HepG2 (cell line): ENCODE measurements around the gene PDE4D. TPM values are rescaled to one million over a fixed set of nuclear protein-coding genes. Genes with fewer than 3 reads are reported as not detected.

Experiments used
- ATAC-seq: fragments of 200-7000 bp; cut with Tn5 transposase; 3 replicates; pipeline ENCODE4 v1.9.1; 2020; ENCODE audit warnings: mild to moderate bottlenecking, moderate library complexity
- BruUV-seq: library from RNA; stranded (reverse); fragments of 400-500 nt; replicated peaks from 2 replicates; lab custom pipeline; 2021; lab: Mats Ljungman, UMichigan
- CTCF ChIA-PET: fragments of 300-600 bp; formaldehyde crosslinking; extraction: SDS; loops from one replicate; lab custom pipeline; 2021; ENCODE audit warnings: low total read pairs, inconsistent platforms, low intra/inter-chr PET ratio; lab: Yijun Ruan, JAX
- POLR2A ChIA-PET: fragments of 350-600 bp; sonication (Branson Sonifier 250); formaldehyde crosslinking; loops from one replicate; lab custom pipeline; 2020; ENCODE audit warnings: antibody characterized with exemption, inconsistent platforms; lab: Yijun Ruan, JAX
- DNase-seq: peaks from one replicate; pipeline ENCODE4 v3.0.0-alpha.2; 2015; ENCODE audit warnings: low spot score
- FAIRE-seq: peaks from 3 replicates; lab custom pipeline; 2011; peaks lifted over from hg19 to GRCh38; lab: Jason Lieb, UNC
- H2AFZ ChIP-seq: one replicate; pipeline ENCODE4 v1.6.1; 2011; ENCODE audit warnings: low read length, inconsistent platforms
- H3K27ac ChIP-seq: fragments of 300-600 bp; 3 replicates; pipeline ENCODE4 v1.8.0; 2011; ENCODE audit warnings: mixed run types, mild to moderate bottlenecking, mixed read lengths, low read length, inconsistent platforms; ENCODE audit not compliant: insufficient read depth; ENCODE audit errors: extremely low read length
- H3K27me3 ChIP-seq, 2 experiments: fragments of 200-600 bp in 1 of 2; 2 replicates in 1 of 2; 3 replicates in 1 of 2; pipeline versions ENCODE4 v1.6.0 to v1.8.0; 2011; ENCODE audit warnings: low read length in 2 of 2, mild to moderate bottlenecking in 2 of 2, moderate library complexity in 2 of 2, inconsistent platforms in 1 of 2; ENCODE audit not compliant: insufficient read depth in 2 of 2, control insufficient read depth in 1 of 2
- H3K36me3 ChIP-seq, 2 experiments: fragments of 200-600 bp in 1 of 2; replicated peaks in 1 of 2; 2 replicates in 1 of 2; 3 replicates in 1 of 2; pipeline versions ENCODE4 v1.5.1 to v1.8.0; 2011; ENCODE audit warnings: low read length in 2 of 2, inconsistent platforms in 1 of 2; ENCODE audit not compliant: insufficient read depth in 2 of 2, control insufficient read depth in 1 of 2
- H3K4me1 ChIP-seq: 2 replicates; pipeline ENCODE4 v1.5.1; 2012; ENCODE audit warnings: low read length, inconsistent platforms; ENCODE audit not compliant: insufficient read depth
- H3K4me2 ChIP-seq: 2 replicates; pipeline ENCODE4 v1.6.0; 2011; ENCODE audit warnings: low read depth, low read length, inconsistent platforms
- H3K4me3 ChIP-seq, 3 experiments: fragments of 200-600 bp in 1 of 3; sonication (generic), shearing (Covaris generic) in 1 of 3; replicated peaks in 1 of 3; 2 replicates each; pipeline ENCODE4 v1.5.1; 2011 to 2016; ENCODE audit warnings: low read length in 3 of 3, inconsistent platforms in 2 of 3, low read depth in 2 of 3, mild to moderate bottlenecking in 2 of 3, control low read depth in 1 of 3, mixed read lengths in 1 of 3; ENCODE audit not compliant: insufficient read depth in 1 of 3
- H3K79me2 ChIP-seq: one replicate; pipeline ENCODE4 v1.6.1; 2011; ENCODE audit warnings: low read length, inconsistent platforms; ENCODE audit not compliant: insufficient read depth
- H3K9ac ChIP-seq: 2 replicates; pipeline ENCODE4 v1.6.0; 2011; ENCODE audit warnings: mild to moderate bottlenecking, low read depth, low read length, inconsistent platforms; ENCODE audit not compliant: insufficient read depth
- H3K9me3 ChIP-seq: 2 replicates; pipeline ENCODE4 v1.5.1; 2012; ENCODE audit warnings: mild to moderate bottlenecking, low read length
- H4K20me1 ChIP-seq: 2 replicates; pipeline ENCODE4 v1.6.0; 2011; ENCODE audit warnings: inconsistent platforms, mild to moderate bottlenecking, low read length, moderate library complexity; ENCODE audit not compliant: insufficient read depth
- FOSL2 ChIP-seq: sonication (generic); formaldehyde crosslinking; IDR thresholded peaks from 2 replicates; pipeline ENCODE4 v1.4.0; 2020; ENCODE audit warnings: missing genetic modification reagents
- HNRNPUL1 ChIP-seq: fragments of 200-400 bp; formaldehyde crosslinking; IDR thresholded peaks from 2 replicates; pipeline ENCODE4 v1.6.1; 2017; ENCODE audit warnings: low read depth, mild to moderate bottlenecking, low read length, moderate library complexity
- PCBP2 ChIP-seq: fragments of 200-400 bp; formaldehyde crosslinking; optimal IDR thresholded peaks from 2 replicates; pipeline ENCODE3; 2018; ENCODE audit warnings: low read length, low read depth; ENCODE audit not compliant: poor library complexity, severe bottlenecking
- PITX1 ChIP-seq: sonication (generic); formaldehyde crosslinking; IDR thresholded peaks from 2 replicates; pipeline ENCODE4 v1.5.1; 2020; ENCODE audit warnings: mild to moderate bottlenecking, missing genetic modification reagents
- REL ChIP-seq: sonication (generic); formaldehyde crosslinking; conservative IDR thresholded peaks from 2 replicates; pipeline ENCODE4 v1.8.0; 2022; ENCODE audit warnings: mild to moderate bottlenecking, missing genetic modification reagents, moderate library complexity
- RFX5 ChIP-seq: IDR thresholded peaks from 2 replicates; pipeline ENCODE4 v1.6.1; 2011; ENCODE audit warnings: low read depth, low read length, improper control_type of control experiment
- RXRB ChIP-seq: IDR thresholded peaks from 2 replicates; pipeline ENCODE4 v1.6.1; 2016; ENCODE audit warnings: borderline replicate concordance, missing genetic modification reagents, missing compliant biosample characterization
- ZNF790 ChIP-seq: sonication (generic); formaldehyde crosslinking; IDR thresholded peaks from 2 replicates; pipeline ENCODE4 v1.8.0; 2022; ENCODE audit warnings: missing genetic modification reagents, mild to moderate bottlenecking, borderline replicate concordance
- in situ Hi-C: cut with HindIII; loops from 2 replicates; pipeline ENCODE4 v1.10.0; 2017; ENCODE audit warnings: low pct_unique_long_range_greater_than_20kb; ENCODE audit not compliant: extremely low pct_ligation_motif_present
- intact Hi-C: fragments of 100-400 bp; cut with micrococcal nuclease; formaldehyde crosslinking; loops from one replicate; pipeline ENCODE4 v1.10.0; 2022; ENCODE audit not compliant: unreplicated experiment
- polyA plus RNA-seq, 8 experiments: library from polyadenylated mRNA; depleted of rRNA in 3 of 8; stranded (reverse) in 7 of 8; unstranded in 1 of 8; fragments of >200 nt; fragmentation: Illumina TruSeq in 4 of 8; extraction: Trizol in 4 of 8; gene quantifications; 2 replicates each; pipeline versions ENCODE4 v1.2.1 to v1.2.3, GENCODE V29; 2011 to 2016; ENCODE audit warnings: low read depth in 4 of 8, missing spikeins in 1 of 8, mixed read lengths in 1 of 8; ENCODE audit not compliant: insufficient read depth in 1 of 8
- total RNA-seq, 5 experiments: library from RNA; depleted of rRNA; stranded (reverse); fragments of >200 nt; fragmentation: Illumina TruSeq; extraction: Trizol; gene quantifications; 2 replicates each; pipeline ENCODE4 v1.2.3, GENCODE V29; 2016; ENCODE audit warnings: low read depth in 1 of 5
- TF ChIP-seq, protein P1 (sequence below), 2 experiments: IDR thresholded peaks; 2 replicates each; pipeline ENCODE4 v1.6.1; 2011 to 2012; ENCODE audit warnings: low read length in 2 of 2, borderline replicate concordance in 1 of 2, low read depth in 1 of 2, mild to moderate bottlenecking in 1 of 2, moderate library complexity in 1 of 2

PDE4D gene
- total and polyA plus RNA-seq, 2 of the 13 experiments (the other 11 are each of a cell fraction or from before 2014, with no cell fraction given): 7.0 to 12.2 TPM

- POLR2A ChIA-PET: no interaction called here
- intact Hi-C loops: no loop called here
- H3K4me2 ChIP-seq: no peak overlapping the region
These were observed 123.7 kb downstream of the PDE4D start for GRCh38 chr5:59769832-59770231.

More at GRCh38 chr5:59769832-59770231, 123.7 kb downstream of the PDE4D start:
- in situ Hi-C loops: no loop called here
- Histone ChIP-seq H3K9ac (no peak overlapping the region), H3K27me3 (no peaks in the 10 kb centered on the region), H4K20me1 (no peaks in the 10 kb centered on the region)
- no peak for ATAC-seq
- TF ChIP-seq RXRB (CRISPR knock-in tag) (no peak), REL (CRISPR knock-in tag) (no peak), ZNF790 (CRISPR knock-in tag) (no peak), PITX1 (CRISPR knock-in tag) (no peak), RFX5 (no peak), FOSL2 (CRISPR knock-in tag) (no peak), PCBP2 (no peak), HNRNPUL1 (no peak)
- TF ChIP-seq, protein P1, sequence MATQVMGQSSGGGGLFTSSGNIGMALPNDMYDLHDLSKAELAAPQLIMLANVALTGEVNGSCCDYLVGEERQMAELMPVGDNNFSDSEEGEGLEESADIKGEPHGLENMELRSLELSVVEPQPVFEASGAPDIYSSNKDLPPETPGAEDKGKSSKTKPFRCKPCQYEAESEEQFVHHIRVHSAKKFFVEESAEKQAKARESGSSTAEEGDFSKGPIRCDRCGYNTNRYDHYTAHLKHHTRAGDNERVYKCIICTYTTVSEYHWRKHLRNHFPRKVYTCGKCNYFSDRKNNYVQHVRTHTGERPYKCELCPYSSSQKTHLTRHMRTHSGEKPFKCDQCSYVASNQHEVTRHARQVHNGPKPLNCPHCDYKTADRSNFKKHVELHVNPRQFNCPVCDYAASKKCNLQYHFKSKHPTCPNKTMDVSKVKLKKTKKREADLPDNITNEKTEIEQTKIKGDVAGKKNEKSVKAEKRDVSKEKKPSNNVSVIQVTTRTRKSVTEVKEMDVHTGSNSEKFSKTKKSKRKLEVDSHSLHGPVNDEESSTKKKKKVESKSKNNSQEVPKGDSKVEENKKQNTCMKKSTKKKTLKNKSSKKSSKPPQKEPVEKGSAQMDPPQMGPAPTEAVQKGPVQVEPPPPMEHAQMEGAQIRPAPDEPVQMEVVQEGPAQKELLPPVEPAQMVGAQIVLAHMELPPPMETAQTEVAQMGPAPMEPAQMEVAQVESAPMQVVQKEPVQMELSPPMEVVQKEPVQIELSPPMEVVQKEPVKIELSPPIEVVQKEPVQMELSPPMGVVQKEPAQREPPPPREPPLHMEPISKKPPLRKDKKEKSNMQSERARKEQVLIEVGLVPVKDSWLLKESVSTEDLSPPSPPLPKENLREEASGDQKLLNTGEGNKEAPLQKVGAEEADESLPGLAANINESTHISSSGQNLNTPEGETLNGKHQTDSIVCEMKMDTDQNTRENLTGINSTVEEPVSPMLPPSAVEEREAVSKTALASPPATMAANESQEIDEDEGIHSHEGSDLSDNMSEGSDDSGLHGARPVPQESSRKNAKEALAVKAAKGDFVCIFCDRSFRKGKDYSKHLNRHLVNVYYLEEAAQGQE (IDR thresholded peaks at IDR 0.05; ENCODE audit: borderline replicate concordance in 1 of 2, low read depth in 1 of 2, low read length in 2 of 2): no peak
- TF ChIP-seq, all 625 proteins: peak for 0
- no peak overlapping the region for H3K4me3 ChIP-seq
- peaks cover 35% of the 10 kb centered on the region for H3K4me1 ChIP-seq
- H3K79me2 ChIP-seq: no peaks in the 10 kb centered on the region
- H3K27ac ChIP-seq: no peak overlapping the region
- no TSS peak for BruUV-seq
- CTCF ChIA-PET: no interaction called here
- H3K36me3 ChIP-seq: no peaks in the 10 kb centered on the region
- H3K9me3 ChIP-seq: no peaks in the 10 kb centered on the region
- no peak overlapping the region for H2AFZ ChIP-seq
- no peak for DNase-seq
- no peak for FAIRE-seq
